H1 (cell line): Measurements from ENCODE around the gene MIOX. TPM values are rescaled to one million over a fixed set of nuclear protein-coding genes. Genes with fewer than 3 reads are reported as not detected.

Experiments used
- CTCF ChIA-PET: fragments of 300-600 bp; sonication (Branson Sonifier 250); formaldehyde crosslinking; loops from one replicate; lab custom pipeline; 2021; ENCODE audit not compliant: partially characterized antibody; lab: Charles Lee
- POLR2A ChIA-PET: fragments of 300-600 bp; sonication (Branson Sonifier 250); formaldehyde crosslinking; loops from one replicate; lab custom pipeline; 2021; ENCODE audit warnings: inconsistent platforms; ENCODE audit not compliant: partially characterized antibody; lab: Charles Lee
- DNase-seq, 2 experiments: peaks; one replicate each; pipeline versions ENCODE4 v3.0.0 to v3.0.0-alpha.2; 2010 to 2022; ENCODE audit warnings: low spot score in 2 of 2, low read depth in 1 of 2, mixed read lengths in 1 of 2
- FAIRE-seq: peaks from 2 replicates; lab custom pipeline; 2011; peaks lifted over from hg19 to GRCh38; lab: Jason Lieb, UNC
- H2AFZ ChIP-seq: 2 replicates; pipeline ENCODE4 v1.8.1; 2012; ENCODE audit warnings: low read length, inconsistent platforms
- H2AK5ac ChIP-seq: 2 replicates; pipeline ENCODE4 v1.6.1; 2013; ENCODE audit warnings: low read depth, low read length
- H2BK120ac ChIP-seq: replicated peaks from 2 replicates; pipeline ENCODE3; 2013; ENCODE audit warnings: low read depth, low read length, inconsistent platforms
- H2BK12ac ChIP-seq: 2 replicates; pipeline ENCODE4 v1.6.1; 2013; ENCODE audit warnings: low read depth, low read length
- H2BK15ac ChIP-seq: 2 replicates; pipeline ENCODE4 v1.6.1; 2013; ENCODE audit warnings: low read length
- H2BK20ac ChIP-seq: 2 replicates; pipeline ENCODE4 v1.6.1; 2013; ENCODE audit warnings: low read length
- H2BK5ac ChIP-seq: 2 replicates; pipeline ENCODE4 v1.6.1; 2013; ENCODE audit warnings: low read depth, low read length
- H3K14ac ChIP-seq: 2 replicates; pipeline ENCODE4 v1.6.1; 2013; ENCODE audit warnings: inconsistent platforms; ENCODE audit not compliant: insufficient read length
- H3K18ac ChIP-seq: 2 replicates; pipeline ENCODE4 v1.6.1; 2013; ENCODE audit warnings: low read length; ENCODE audit errors: extremely low read depth
- H3K23ac ChIP-seq: 2 replicates; pipeline ENCODE4 v1.6.1; 2013; ENCODE audit warnings: inconsistent platforms; ENCODE audit not compliant: insufficient read length
- H3K23me2 ChIP-seq: 2 replicates; pipeline ENCODE4 v1.6.1; 2013; ENCODE audit warnings: low read depth, low read length
- H3K27ac ChIP-seq: 2 replicates; pipeline ENCODE4 v1.6.1; 2011; ENCODE audit warnings: low read depth, low read length, inconsistent platforms
- H3K27me3 ChIP-seq, 4 experiments: replicated peaks in 1 of 4; 1 replicate in 1 of 4; 2 replicates in 3 of 4; pipeline versions ENCODE4 v1.6.1 to v1.8.1; 2011 to 2013; ENCODE audit warnings: low read length in 3 of 4, mild to moderate bottlenecking in 3 of 4, inconsistent platforms in 2 of 4, mixed read lengths in 2 of 4, moderate library complexity in 1 of 4; ENCODE audit not compliant: control insufficient read depth in 3 of 4, insufficient read depth in 3 of 4; ENCODE audit errors: extremely low read depth in 1 of 4
- H3K36me3 ChIP-seq, 4 experiments: 2 replicates each; pipeline versions ENCODE4 v1.6.1 to v1.8.1; 2011 to 2013; ENCODE audit warnings: mild to moderate bottlenecking in 4 of 4, low read length in 3 of 4, moderate library complexity in 2 of 4, control low read depth in 1 of 4, inconsistent platforms in 1 of 4; ENCODE audit not compliant: insufficient read depth in 4 of 4, control insufficient read depth in 2 of 4
- H3K4ac ChIP-seq: replicated peaks from 2 replicates; pipeline ENCODE3; 2013; ENCODE audit warnings: low read length, low read depth, mixed read lengths, inconsistent platforms; ENCODE audit not compliant: insufficient read length
- H3K4me1 ChIP-seq, 4 experiments: replicated peaks in 1 of 4; 1 replicate in 1 of 4; 2 replicates in 3 of 4; pipeline versions ENCODE4 v1.6.1 to v1.8.1; 2011 to 2013; ENCODE audit warnings: low read length in 3 of 4, inconsistent platforms in 2 of 4, mixed read lengths in 1 of 4; ENCODE audit not compliant: insufficient read depth in 4 of 4, control insufficient read depth in 3 of 4
- H3K4me2 ChIP-seq, 2 experiments: 2 replicates each; pipeline versions ENCODE4 v1.6.1 to v1.8.1; 2011 to 2013; ENCODE audit warnings: low read depth in 2 of 2, low read length in 2 of 2, control low read depth in 1 of 2, inconsistent platforms in 1 of 2, mild to moderate bottlenecking in 1 of 2; ENCODE audit not compliant: insufficient read depth in 1 of 2
- H3K4me3 ChIP-seq, 4 experiments: fragments of 200-600, 300-600 bp in 1 of 4; sonication (generic), shearing (Covaris generic), sonication (Bioruptor Twin) in 1 of 4; 2 replicates each; pipeline versions ENCODE4 v1.5.1 to v1.8.1; 2011 to 2016; ENCODE audit warnings: low read length in 4 of 4, low read depth in 3 of 4, control low read depth in 2 of 4, inconsistent platforms in 2 of 4, mild to moderate bottlenecking in 2 of 4, mixed read lengths in 1 of 4, moderate library complexity in 1 of 4; ENCODE audit not compliant: insufficient read depth in 2 of 4; ENCODE audit errors: extremely low read depth in 1 of 4
- H3K56ac ChIP-seq: replicated peaks from 2 replicates; pipeline ENCODE3; 2013; ENCODE audit warnings: low read depth, mild to moderate bottlenecking, mixed read lengths, low read length, inconsistent platforms; ENCODE audit not compliant: insufficient read length
- H3K79me1 ChIP-seq: 2 replicates; pipeline ENCODE4 v1.6.1; 2013; ENCODE audit warnings: low read depth, low read length, control low read depth
- H3K79me2 ChIP-seq, 2 experiments: 2 replicates each; pipeline versions ENCODE4 v1.6.1 to v1.8.1; 2012 to 2013; ENCODE audit warnings: low read length in 2 of 2, mild to moderate bottlenecking in 2 of 2, inconsistent platforms in 1 of 2; ENCODE audit not compliant: insufficient read depth in 2 of 2, control insufficient read depth in 1 of 2
- H3K9ac ChIP-seq, 4 experiments: replicated peaks in 1 of 4; 1 replicate in 1 of 4; 2 replicates in 3 of 4; pipeline versions ENCODE4 v1.6.1 to v1.8.1; 2011 to 2013; ENCODE audit warnings: low read depth in 3 of 4, low read length in 3 of 4, control low read depth in 2 of 4, mild to moderate bottlenecking in 2 of 4, moderate library complexity in 2 of 4, inconsistent platforms in 1 of 4; ENCODE audit errors: extremely low read depth in 1 of 4
- H3K9me3 ChIP-seq, 2 experiments: 2 replicates each; pipeline versions ENCODE4 v1.6.1 to v1.8.1; 2012 to 2013; ENCODE audit warnings: mild to moderate bottlenecking in 2 of 2, moderate library complexity in 2 of 2, control low read depth in 1 of 2, inconsistent platforms in 1 of 2, low read depth in 1 of 2, low read length in 1 of 2, mixed read lengths in 1 of 2; ENCODE audit not compliant: insufficient read depth in 2 of 2
- H4K20me1 ChIP-seq, 2 experiments: replicated peaks in 1 of 2; 2 replicates each; pipeline versions ENCODE3 to v1.8.1; 2011 to 2013; ENCODE audit warnings: inconsistent platforms in 2 of 2, low read length in 2 of 2, mild to moderate bottlenecking in 1 of 2; ENCODE audit not compliant: insufficient read depth in 2 of 2, control insufficient read depth in 1 of 2
- H4K5ac ChIP-seq: 2 replicates; pipeline ENCODE4 v1.6.1; 2013; ENCODE audit warnings: low read length, low read depth, mixed read lengths, inconsistent platforms; ENCODE audit not compliant: insufficient read length
- H4K8ac ChIP-seq: 2 replicates; pipeline ENCODE4 v1.8.0; 2013; ENCODE audit warnings: mild to moderate bottlenecking, moderate library complexity, low read length, inconsistent platforms; ENCODE audit not compliant: insufficient read depth; ENCODE audit errors: extremely low read depth
- H4K91ac ChIP-seq: replicated peaks from 2 replicates; pipeline ENCODE3; 2013; ENCODE audit warnings: low read length, mixed read lengths, inconsistent platforms; ENCODE audit not compliant: insufficient read length
- WGBS, 2 experiments: shearing (Covaris generic) in 1 of 2; methylation state at CpG; one replicate each; pipeline versions ENCODE4 v1.1.6 to v1.1.7; 2013 to 2015; ENCODE audit warnings: low lambda C conversion rate in 2 of 2, mixed read lengths in 2 of 2, inconsistent platforms in 1 of 2, low coverage in 1 of 2, missing lambda C conversion rate in 1 of 2; ENCODE audit not compliant: insufficient replicate concordance in 2 of 2, insufficient coverage in 1 of 2, insufficient read length in 1 of 2; ENCODE audit errors: extremely low coverage in 1 of 2, missing lambda C conversion rate in 1 of 2; 5-methylcytosine and 5-hydroxymethylcytosine counted together
- polyA plus RNA-seq, 7 experiments: library from polyadenylated mRNA; depleted of rRNA in 3 of 7; stranded (reverse) in 5 of 7; unstranded in 2 of 7; fragments of >200 nt in 5 of 7; fragments of 200-250 nt in 2 of 7; gene quantifications; 1 replicate in 5 of 7; 2 replicates in 1 of 7; 4 replicates in 1 of 7; pipeline versions ENCODE4 v1.2.1 to v1.2.3, GENCODE V29; 2011 to 2013; ENCODE audit warnings: missing spikeins in 2 of 7, mixed read lengths in 2 of 7
- total RNA-seq: library from RNA; stranded (reverse); fragmentation: NEBNext Ultra II Directional; extraction: Animal tissue kit (Norgen Biotek cat#: 25700); gene quantifications from 2 replicates; pipeline ENCODE4 v1.2.1, GENCODE V29; 2021

MIOX gene
- total and polyA plus RNA-seq, 2 of the 8 experiments (the other 6 are each of a cell fraction or from before 2014, with no cell fraction given): 0.30 to 0.32 TPM

DNA sequence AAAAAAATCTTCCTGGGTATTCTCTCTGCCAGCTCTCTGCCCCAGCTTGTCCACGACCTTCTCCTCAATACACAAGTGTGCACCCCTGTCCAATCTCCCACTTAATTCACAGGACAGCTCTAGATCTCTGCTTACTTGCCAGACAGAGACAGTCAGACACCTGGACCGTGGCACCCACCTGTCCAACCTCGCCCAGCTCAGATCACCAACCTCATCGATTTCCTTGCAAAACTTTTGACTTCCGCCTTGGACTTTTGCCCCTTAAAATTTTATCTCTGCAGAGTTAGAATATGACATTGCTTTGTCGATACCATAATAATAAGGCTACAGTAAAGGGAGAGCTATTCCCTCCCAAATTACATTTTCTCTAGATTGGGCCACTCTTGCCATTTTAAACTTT, 10.4 kb downstream of the MIOX start:
- ChIA-PET CTCF (interaction anchor here (0.6 to 4.5 kb wide), 27 partner anchors 7 to 387 kb away, joined by 3 to 54 read pairs (median 4); partner anchors contain the start of genes KLHDC7B, LMF2, MIOX and NCAPH2), POLR2A (interaction anchor here (1.2 to 3.8 kb wide), 3 partner anchors 8 to 15 kb away, joined by 5 to 20 read pairs (median 16); partner anchors contain the start of genes ADM2 and MIOX)
- no peak overlapping the region for H4K8ac ChIP-seq
- H4K20me1 ChIP-seq: no peaks in the 10 kb centered on the region
- no peak overlapping the region for H3K4me3 ChIP-seq
- no peaks in the 10 kb centered on the region for H3K27me3 ChIP-seq
- H4K91ac ChIP-seq: no peak overlapping the region
- no peak overlapping the region for H2BK120ac ChIP-seq
- H3K4ac ChIP-seq: no peak overlapping the region
- H2AK5ac ChIP-seq: no peak overlapping the region
- DNase-seq (no peak), FAIRE-seq (no peak)
- no peaks in the 10 kb centered on the region for H3K36me3 ChIP-seq
- no peak overlapping the region for H2BK5ac ChIP-seq
- H3K9me3 ChIP-seq: no peaks in the 10 kb centered on the region
- H3K56ac ChIP-seq: no peak overlapping the region
- H3K79me2 ChIP-seq: no peaks in the 10 kb centered on the region
- H3K4me1 ChIP-seq: peaks cover 0 to 3% (median 0%) of the 10 kb centered on the region in 4 experiments; a peak in 2 of 7 replicates
- no peak overlapping the region for H3K14ac ChIP-seq
- H3K4me2 ChIP-seq: no peak overlapping the region
- no peaks in the 10 kb centered on the region for H3K79me1 ChIP-seq
- H3K27ac ChIP-seq: no peak overlapping the region
- no peak overlapping the region for H2AFZ ChIP-seq
- H3K23me2 ChIP-seq: no peaks in the 10 kb centered on the region
- no peak overlapping the region for H2BK20ac ChIP-seq
- H3K9ac ChIP-seq: no peak overlapping the region
- no peak overlapping the region for H2BK12ac ChIP-seq
- WGBS, 2 experiments: 90% methylated on average over 6 of the region's 6 CpGs; no CpG with 5 or more reads in 1 of the 2 experiments
- H2BK15ac ChIP-seq: no peak overlapping the region
- H3K23ac ChIP-seq: no peak overlapping the region
- H4K5ac ChIP-seq: no peak overlapping the region
- no peak overlapping the region for H3K18ac ChIP-seq
